ENCODE measurements around the gene DUSP10.

The DUSP10 gene

GRCh38 chr1:221722254-221723017, 19.5 kb downstream of the DUSP10 start:
- no peak overlapping the region for H3K4me3 Mint-ChIP-seq
- H3K9me3 Mint-ChIP-seq: peaks cover 23% of the 10 kb centered on the region
- H3K27me3 Mint-ChIP-seq (ENCODE audit: low read depth, poor library complexity): no peaks in the 10 kb centered on the region
- H3K36me3 Mint-ChIP-seq (ENCODE audit: low read depth): peaks cover 13% of the 10 kb centered on the region
- no peak for TF ChIP-seq CTCF (IDR thresholded peaks at IDR 0.05)
- no peak for DNase-seq
- no peak overlapping the region for H3K27ac Mint-ChIP-seq
- H3K4me1 Mint-ChIP-seq: peaks cover 23% of the 10 kb centered on the region

GRCh38 chr1:221720545-221720944, 21.3 kb downstream of the DUSP10 start:
- no peak for TF ChIP-seq CTCF (IDR thresholded peaks at IDR 0.05)
- H3K4me1 Mint-ChIP-seq: peaks cover 42% of the 10 kb centered on the region
- H3K4me3 Mint-ChIP-seq: no peak overlapping the region
- peaks cover 13% of the 10 kb centered on the region for H3K36me3 Mint-ChIP-seq (ENCODE audit: low read depth)
- peaks cover 23% of the 10 kb centered on the region for H3K9me3 Mint-ChIP-seq
- DNase-seq: no peak
- H3K27me3 Mint-ChIP-seq (ENCODE audit: low read depth, poor library complexity): no peaks in the 10 kb centered on the region
- no peak overlapping the region for H3K27ac Mint-ChIP-seq

GRCh38 chr1:221719987-221720386, 21.9 kb downstream of the DUSP10 start:
- H3K9me3 Mint-ChIP-seq: peaks cover 23% of the 10 kb centered on the region
- peaks cover 48% of the 10 kb centered on the region for H3K4me1 Mint-ChIP-seq
- no peaks in the 10 kb centered on the region for H3K27me3 Mint-ChIP-seq (ENCODE audit: low read depth, poor library complexity)
- no peak for DNase-seq
- peaks cover 13% of the 10 kb centered on the region for H3K36me3 Mint-ChIP-seq (ENCODE audit: low read depth)
- H3K4me3 Mint-ChIP-seq: no peak overlapping the region
- H3K27ac Mint-ChIP-seq: no peak overlapping the region
- no peak for TF ChIP-seq CTCF (IDR thresholded peaks at IDR 0.05)

- Mint-ChIP-seq H3K27ac (peak overlapping the region; percentile 72), H3K4me1 (peaks cover 55% of the 10 kb centered on the region), H3K9me3 (peaks cover 18% of the 10 kb centered on the region), H3K36me3 (ENCODE audit: low read depth) (peaks cover 18% of the 10 kb centered on the region), H3K4me3 (no peak overlapping the region), H3K27me3 (ENCODE audit: low read depth, poor library complexity) (no peaks in the 10 kb centered on the region)
- no peak for DNase-seq
- no peak for TF ChIP-seq CTCF (IDR thresholded peaks at IDR 0.05)
Measured at GRCh38 chr1:221719278-221719597, 22.7 kb downstream of the DUSP10 start.

GRCh38 chr1:221718381-221719277, 23.3 kb downstream of the DUSP10 start:
- peaks cover 58% of the 10 kb centered on the region for H3K4me1 Mint-ChIP-seq
- peak overlapping the region; percentile 72 for H3K27ac Mint-ChIP-seq
- H3K36me3 Mint-ChIP-seq (ENCODE audit: low read depth): peaks cover 16% of the 10 kb centered on the region
- no peak overlapping the region for H3K4me3 Mint-ChIP-seq
- H3K9me3 Mint-ChIP-seq: peaks cover 18% of the 10 kb centered on the region
- no peak for DNase-seq
- H3K27me3 Mint-ChIP-seq (ENCODE audit: low read depth, poor library complexity): no peaks in the 10 kb centered on the region
- no peak for TF ChIP-seq CTCF (IDR thresholded peaks at IDR 0.05)
